ENCODE measurements around the gene NEDD8.

DNA sequence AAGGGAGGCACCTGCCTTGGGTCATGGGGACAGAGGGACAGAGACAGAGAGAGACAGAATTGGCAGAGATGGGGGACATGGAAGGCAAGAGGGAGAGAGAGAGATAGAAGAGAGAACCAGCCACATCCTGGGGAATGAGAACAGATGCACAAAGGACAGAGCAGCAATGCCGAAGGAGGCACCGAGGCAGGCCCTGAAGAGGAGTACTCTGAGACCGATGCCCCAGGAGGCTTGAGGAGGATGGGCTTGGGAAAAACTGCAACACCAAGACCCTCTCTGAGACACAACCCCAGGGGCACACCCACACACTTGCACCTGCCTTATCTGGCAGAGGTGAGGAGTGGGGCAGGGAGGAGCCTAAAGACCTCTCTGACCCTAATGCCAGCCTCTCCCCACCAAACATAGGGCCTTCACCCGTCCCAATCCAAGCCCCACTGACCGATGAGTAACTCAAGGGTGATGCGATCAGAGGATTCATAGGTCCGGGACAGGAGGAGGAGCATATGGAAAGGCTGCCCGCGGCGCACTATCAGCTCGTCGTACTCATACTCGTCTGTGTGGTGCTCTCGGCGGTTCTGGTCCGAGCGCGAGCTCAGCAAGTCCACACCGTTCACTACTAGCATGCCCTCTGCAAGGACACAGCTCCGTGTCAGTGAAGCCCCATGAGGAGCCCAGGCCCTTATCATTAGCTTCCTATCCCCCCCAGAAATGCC is 29.2 kb upstream of the NEDD8 start:
- TF ChIP-seq EZH2phosphoT487 (IDR thresholded peaks at IDR 0.05; ENCODE audit: insufficient read depth, low read depth) (no peak), EZH2 (IDR thresholded peaks at IDR 0.05; ENCODE audit: insufficient read depth, poor library complexity, severe bottlenecking) (no peak)

Measured in GM23248 (cell line).